Common myeloid progenitor, CD34-positive (primary cell): ENCODE results near the gene CRBN.

Experiments
- CTCF ChIA-PET: fragments of 350-600 bp; sonication (Branson Sonifier 250); formaldehyde crosslinking; loops from one replicate; lab custom pipeline; 2021; ENCODE audit warnings: antibody characterized with exemption; lab: Charles Lee
- POLR2A ChIA-PET: fragments of 350-600 bp; sonication (Branson Sonifier 250); formaldehyde crosslinking; loops from one replicate; lab custom pipeline; 2021; ENCODE audit warnings: antibody characterized with exemption; lab: Charles Lee
- DNase-seq, 3 donors: peaks; one replicate each; pipeline versions ENCODE4 v3.0.0 to v3.0.0-alpha.2; 2013
- H3K27ac ChIP-seq, 2 experiments: 1 replicate in 1 of 2; 2 replicates in 1 of 2; pipeline ENCODE4 v1.7.0; 2013; ENCODE audit warnings: inconsistent platforms in 2 of 2, low read length in 2 of 2, mild to moderate bottlenecking in 2 of 2, low read depth in 1 of 2, moderate library complexity in 1 of 2; ENCODE audit not compliant: severe bottlenecking in 2 of 2, insufficient read depth in 1 of 2, poor library complexity in 1 of 2
- H3K27me3 ChIP-seq, 5 experiments: replicated peaks in 2 of 5; 1 replicate in 3 of 5; 2 replicates in 2 of 5; pipeline versions ENCODE4 v1.6.1 to v1.7.0; 2013; ENCODE audit warnings: low read length in 4 of 5, mild to moderate bottlenecking in 2 of 5, moderate library complexity in 2 of 5, inconsistent platforms in 1 of 5; ENCODE audit not compliant: insufficient read depth in 5 of 5, control insufficient read depth in 4 of 5
- H3K36me3 ChIP-seq, 4 experiments: 1 replicate in 2 of 4; 2 replicates in 2 of 4; pipeline versions ENCODE4 v1.6.1 to v1.7.0; 2013; ENCODE audit warnings: low read length in 3 of 4, control low read depth in 1 of 4, mild to moderate bottlenecking in 1 of 4; ENCODE audit not compliant: control insufficient read depth in 4 of 4, insufficient read depth in 4 of 4
- H3K4me1 ChIP-seq, 4 experiments: 1 replicate in 3 of 4; 2 replicates in 1 of 4; pipeline versions ENCODE4 v1.6.1 to v1.7.1; 2013; ENCODE audit warnings: low read length in 3 of 4, mild to moderate bottlenecking in 3 of 4, control low read depth in 1 of 4, inconsistent platforms in 1 of 4, moderate library complexity in 1 of 4; ENCODE audit not compliant: control insufficient read depth in 4 of 4, insufficient read depth in 4 of 4; ENCODE audit errors: control extremely low read depth in 1 of 4
- H3K4me3 ChIP-seq, 7 experiments: 1 replicate in 4 of 7; 2 replicates in 3 of 7; pipeline versions ENCODE4 v1.5.1 to v1.7.0; 2013; ENCODE audit warnings: mild to moderate bottlenecking in 7 of 7, low read length in 6 of 7, moderate library complexity in 6 of 7, inconsistent platforms in 2 of 7, low read depth in 2 of 7, control low read depth in 1 of 7; ENCODE audit not compliant: insufficient read depth in 4 of 7, control insufficient read depth in 1 of 7; ENCODE audit errors: extremely low read depth in 1 of 7
- H3K9me3 ChIP-seq, 5 experiments: 1 replicate in 4 of 5; 2 replicates in 1 of 5; pipeline versions ENCODE4 v1.6.1 to v1.7.1; 2013; ENCODE audit warnings: low read length in 4 of 5, mild to moderate bottlenecking in 2 of 5, inconsistent platforms in 1 of 5, low read depth in 1 of 5, moderate library complexity in 1 of 5; ENCODE audit not compliant: control insufficient read depth in 4 of 5, insufficient read depth in 2 of 5; ENCODE audit errors: control extremely low read depth in 1 of 5
- WGBS: methylation state at CpG from one replicate; pipeline ENCODE4 v1.1.5; 2013; ENCODE audit not compliant: insufficient coverage; 5-methylcytosine and 5-hydroxymethylcytosine counted together

The CRBN gene

DNA sequence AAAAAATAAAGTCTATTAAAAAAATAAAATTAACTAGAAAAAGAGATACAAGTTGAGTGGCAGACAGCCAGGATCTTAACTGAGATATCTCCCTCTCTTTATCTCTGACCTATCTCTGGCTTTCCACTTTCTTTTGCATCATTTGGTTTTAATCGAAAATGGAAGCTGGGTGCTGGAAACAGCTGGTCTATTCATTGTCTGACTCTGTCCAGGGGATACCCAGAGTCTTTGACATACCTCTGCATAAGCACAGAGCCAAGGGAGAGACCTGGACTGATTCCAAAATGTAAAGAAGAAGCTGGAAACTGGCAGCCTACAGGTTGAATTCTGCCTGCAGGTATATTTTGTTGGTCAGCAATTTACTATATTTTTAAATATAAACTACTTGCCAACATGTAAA lies 29.6 kb upstream of the CRBN start:
- no peak for DNase-seq
- POLR2A ChIA-PET = no interaction called here
- H3K4me3 ChIP-seq = no peak overlapping the region
- no peaks in the 10 kb centered on the region for H3K27me3 ChIP-seq
- H3K27ac ChIP-seq = no peak overlapping the region
- no peaks in the 10 kb centered on the region for H3K4me1 ChIP-seq
- no peaks in the 10 kb centered on the region for H3K36me3 ChIP-seq
- WGBS = 100% methylated on average over 1 of the region's 1 CpG
- H3K9me3 ChIP-seq = no peaks in the 10 kb centered on the region
- CTCF ChIA-PET = interaction anchor here (1.2 to 1.7 kb wide), 3 partner anchors 9 to 789 kb away, joined by 3 to 6 read pairs (median 6); no protein-coding TSS in a partner anchor

DNA sequence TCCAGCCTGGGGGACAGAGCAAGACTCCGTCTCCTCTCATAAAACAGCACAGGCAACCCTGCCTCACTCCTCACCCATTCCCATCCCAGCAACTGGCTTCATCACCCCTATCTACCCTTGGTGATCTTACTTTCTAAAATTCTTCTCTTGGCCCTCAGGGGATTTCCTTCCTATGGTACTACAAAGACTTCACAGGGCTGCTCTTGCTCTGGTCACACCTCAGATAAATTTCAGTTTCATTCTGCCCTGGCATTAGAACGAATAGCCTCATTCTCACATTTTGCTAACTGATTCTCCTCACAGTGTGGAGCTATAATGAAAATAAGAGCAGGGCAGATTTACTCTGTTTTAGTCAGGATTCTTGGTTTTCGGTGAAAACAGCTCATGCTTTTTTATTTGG lies 22.1 kb upstream of the CRBN start:
- Histone ChIP-seq H3K9me3 (no peaks in the 10 kb centered on the region), H3K4me3 (no peak overlapping the region), H3K36me3 (no peaks in the 10 kb centered on the region), H3K4me1 (peaks cover 3 to 12% (median 6%) of the 10 kb centered on the region in 4 experiments), H3K27me3 (no peaks in the 10 kb centered on the region), H3K27ac (no peak overlapping the region)
- ChIA-PET POLR2A (no interaction called here), CTCF (interaction anchor here (1.0 to 4.6 kb wide), 17 partner anchors 9 to 1095 kb away, joined by 3 to 39 read pairs (median 4); partner anchors contain the start of gene LRRN1)
- 94% methylated on average over 2 of the region's 3 CpGs for WGBS
- DNase-seq = no peak

DNA sequence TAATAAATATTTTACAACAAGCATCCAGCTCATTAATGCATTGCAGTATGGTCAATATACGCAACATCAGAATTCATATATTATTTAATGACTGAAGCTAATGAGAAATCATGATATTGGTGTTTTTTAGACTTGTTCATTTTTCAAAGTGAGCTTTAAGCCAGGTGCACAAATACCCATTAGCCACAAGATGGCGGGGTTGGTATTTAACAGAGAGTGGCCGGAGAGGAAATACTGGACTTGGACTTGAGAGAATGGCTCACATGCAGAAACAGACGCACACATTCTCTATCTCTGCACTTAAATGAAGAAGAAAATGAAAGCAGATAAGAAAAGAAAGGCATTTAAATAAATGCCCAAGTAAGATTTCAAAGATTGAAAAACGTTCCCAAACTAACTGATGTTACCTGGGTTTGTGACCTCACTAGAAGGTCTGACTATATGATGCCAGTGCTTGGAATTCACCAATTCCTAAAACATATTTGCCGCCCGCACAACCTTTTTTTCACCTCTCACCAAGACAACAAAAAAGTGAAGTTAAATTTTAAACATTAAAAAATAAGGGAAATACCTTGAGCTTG lies 21.2 kb upstream of the CRBN start:
- Histone ChIP-seq H3K36me3 (no peaks in the 10 kb centered on the region), H3K27ac (no peak overlapping the region), H3K4me3 (peak overlapping the region in 1 of 7 experiments; percentile 24), H3K27me3 (no peaks in the 10 kb centered on the region), H3K9me3 (no peaks in the 10 kb centered on the region), H3K4me1 (peaks cover 4 to 20% (median 10%) of the 10 kb centered on the region in 4 experiments)
- POLR2A ChIA-PET = no interaction called here
- CTCF ChIA-PET = interaction anchor here (0.6 to 4.6 kb wide), 36 partner anchors 8 to 1096 kb away, joined by 3 to 39 read pairs (median 4); partner anchors contain the start of gene LRRN1
- DNase-seq = peak; percentile 65 to 78 (median 76)
- 33% methylated on average over 1 of the region's 7 CpGs for WGBS

DNA sequence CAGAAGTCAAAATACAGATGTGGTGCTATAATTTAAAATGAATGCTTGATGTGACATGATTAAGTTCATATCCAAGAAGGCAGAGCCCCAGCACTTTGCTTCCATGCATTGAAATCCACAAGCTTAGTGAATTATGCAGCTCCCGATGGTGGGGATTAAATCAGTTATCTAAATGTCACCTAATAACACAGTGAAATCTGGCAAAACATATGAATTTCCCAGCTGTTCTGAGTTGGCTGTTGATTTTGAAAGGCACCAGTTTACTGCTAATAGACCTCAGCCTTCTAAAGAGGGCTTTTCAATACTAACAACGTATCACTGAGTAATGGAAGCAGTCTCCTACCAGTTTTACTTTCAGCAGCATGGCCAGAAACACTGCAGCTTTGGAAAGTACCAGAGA lies 19.8 kb upstream of the CRBN start:
- CTCF ChIA-PET = interaction anchor here (0.8 to 4.6 kb wide), 11 partner anchors 10 to 1089 kb away, joined by 3 to 39 read pairs (median 5); no protein-coding TSS in a partner anchor
- no peaks in the 10 kb centered on the region for H3K27me3 ChIP-seq
- no peak overlapping the region for H3K4me3 ChIP-seq
- no CpG with 5 or more reads among the region's 2 CpGs for WGBS
- H3K9me3 ChIP-seq = no peaks in the 10 kb centered on the region
- no peak for DNase-seq
- no peaks in the 10 kb centered on the region for H3K36me3 ChIP-seq
- peaks cover 9 to 34% (median 17%) of the 10 kb centered on the region in 4 experiments for H3K4me1 ChIP-seq
- no peak overlapping the region for H3K27ac ChIP-seq
- POLR2A ChIA-PET = no interaction called here

DNA sequence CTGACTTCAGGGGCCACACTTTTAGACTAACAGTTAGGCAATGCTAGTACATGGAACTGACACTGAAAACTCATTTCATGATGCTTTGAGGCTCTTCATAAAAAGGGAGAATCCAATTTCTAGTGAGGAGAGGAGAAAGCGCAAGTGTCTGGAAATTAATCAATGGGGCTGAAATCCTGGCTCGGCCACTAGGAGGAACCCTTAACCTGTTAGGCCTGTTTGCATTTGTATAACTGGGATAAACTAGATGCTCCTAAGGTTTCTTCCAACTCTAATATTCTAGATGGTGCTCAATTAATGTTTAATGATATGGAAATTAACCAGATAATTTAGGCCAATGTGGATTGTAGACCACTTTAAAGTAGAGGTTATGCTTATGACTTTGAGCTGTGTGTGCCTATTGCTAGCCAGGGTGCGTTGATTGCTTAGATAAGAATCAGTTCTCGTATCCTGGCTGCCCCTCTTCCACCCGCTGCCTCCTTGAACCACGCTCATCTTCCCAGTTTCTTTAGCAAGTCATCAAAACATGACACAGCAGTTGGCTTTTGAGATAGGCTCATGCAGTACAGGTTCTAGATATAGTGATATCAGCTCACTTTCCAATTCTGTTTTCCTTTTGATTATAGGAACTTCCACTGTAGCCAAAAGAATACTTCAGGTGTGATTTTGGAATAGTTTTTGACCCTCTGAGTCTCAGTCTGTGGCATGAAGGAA lies 16.8 kb upstream of the CRBN start:
- DNase-seq = peak in 2 of 3 donors; percentile 19 to 51
- WGBS = 47% methylated on average over 4 of the region's 6 CpGs
- ChIA-PET CTCF (interaction anchor here (1.0 to 1.8 kb wide), 8 partner anchors 10 to 1075 kb away, joined by 3 to 9 read pairs (median 4); no protein-coding TSS in a partner anchor), POLR2A (no interaction called here)
- no peak overlapping the region for H3K27ac ChIP-seq
- no peaks in the 10 kb centered on the region for H3K36me3 ChIP-seq
- no peak overlapping the region for H3K4me3 ChIP-seq
- no peaks in the 10 kb centered on the region for H3K27me3 ChIP-seq
- H3K9me3 ChIP-seq = no peaks in the 10 kb centered on the region
- peaks cover 19 to 59% (median 38%) of the 10 kb centered on the region in 4 experiments for H3K4me1 ChIP-seq

DNA sequence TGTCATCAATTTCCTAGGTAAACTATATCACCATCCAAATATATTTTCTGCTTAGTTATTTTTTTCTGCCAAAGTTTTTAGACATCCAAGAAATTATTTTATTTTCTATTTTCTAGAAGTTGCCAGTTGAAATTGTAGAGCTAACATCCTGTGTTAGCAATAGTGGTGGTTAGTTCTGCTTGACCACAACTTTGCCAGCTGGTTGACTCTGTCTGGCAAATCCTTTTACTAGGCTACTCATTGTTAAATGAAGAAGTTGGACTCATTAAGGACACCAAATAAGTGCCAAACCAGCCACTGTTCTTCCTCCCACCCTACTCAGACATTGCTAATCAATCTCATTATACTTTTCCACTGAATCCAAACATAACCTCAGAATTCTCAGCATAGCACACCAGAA lies 15.4 kb upstream of the CRBN start:
- Histone ChIP-seq H3K4me3 (no peak overlapping the region), H3K27me3 (no peaks in the 10 kb centered on the region), H3K36me3 (no peaks in the 10 kb centered on the region), H3K9me3 (no peaks in the 10 kb centered on the region), H3K27ac (no peak overlapping the region), H3K4me1 (peaks cover 26 to 67% (median 48%) of the 10 kb centered on the region in 4 experiments)
- ChIA-PET POLR2A (no interaction called here), CTCF (interaction anchor here (1.4 kb wide), 1 partner anchor 16 kb away, joined by 4 read pairs; the partner anchor contains the start of gene CRBN)
- peak; percentile 16 to 79 (median 67) for DNase-seq
